Skeletal muscle cell (primary cell): ENCODE measurements around the gene CRYBG2.
A peak's percentile ranks its signal among the peaks of the same experiment; 100 is the strongest.

Experiments used
- DNase-seq: peaks from one replicate; pipeline ENCODE4 v3.0.0-alpha.2; 2010; ENCODE audit warnings: low read depth
- H3K4me3 ChIP-seq: 2 replicates; pipeline ENCODE4 v1.5.1; 2011; ENCODE audit warnings: low read depth, mild to moderate bottlenecking, control low read depth, low read length, moderate library complexity

CRYBG2 gene

GRCh38 chr1:26274801-26275425 is 79.0 kb downstream of the CRYBG2 start:
- DNase-seq: peak; percentile 64
- no peak overlapping the region for H3K4me3 ChIP-seq
